HG02840 (cell line): ENCODE results near the gene RB1.
"Not testable (repeated sequence)": the region's sequence is repeated elsewhere in the genome, so short reads cannot be mapped to it uniquely, and the experiment has no call there.

ENCODE experiments used
- ATAC-seq: cut with Tn5 transposase; IDR thresholded peaks from one replicate; pipeline ENCODE4 v1.9.1; 2021; ENCODE audit warnings: mild to moderate bottlenecking, moderate library complexity, moderate number of reproducible peaks; ENCODE audit not compliant: unreplicated experiment, low FRiP score

The RB1 gene

GRCh38 chr13:48443442-48444208 is 140.1 kb downstream of the RB1 start:
- ATAC-seq: no peak

GRCh38 chr13:48446464-48446863 is 142.9 kb downstream of the RB1 start:
- no peak for ATAC-seq

DNA sequence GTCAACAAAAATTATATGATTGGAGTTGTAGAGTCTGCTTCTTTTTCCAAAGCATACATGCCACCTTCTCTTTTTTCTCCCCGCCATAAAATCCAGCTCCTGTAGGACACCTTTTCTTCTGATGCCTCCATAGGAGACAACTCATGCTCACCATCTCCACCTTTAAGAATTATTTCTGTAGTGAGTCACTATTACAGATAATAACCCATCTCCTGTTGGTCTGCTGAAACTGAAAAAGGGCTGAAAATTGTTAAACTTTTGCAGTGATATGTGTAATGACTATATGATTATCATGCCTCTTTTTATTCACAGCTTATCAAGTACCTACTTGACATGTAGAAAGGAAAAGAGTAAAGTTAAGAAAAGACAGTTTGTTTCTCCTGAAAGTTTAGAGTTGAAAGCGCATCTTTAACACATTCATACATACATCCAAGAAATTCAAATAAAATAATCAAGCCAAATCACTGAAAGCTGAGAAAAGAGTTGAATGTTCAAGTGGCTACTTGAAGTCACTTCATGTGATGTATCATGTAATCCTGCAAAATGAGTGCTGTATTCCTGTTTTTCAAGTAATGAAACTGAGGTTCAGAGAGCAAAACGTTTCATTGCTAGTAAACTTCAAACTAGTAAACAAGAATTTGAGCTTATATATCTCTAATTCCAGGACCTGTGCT is 144.9 kb downstream of the RB1 start:
- no peak for ATAC-seq

DNA sequence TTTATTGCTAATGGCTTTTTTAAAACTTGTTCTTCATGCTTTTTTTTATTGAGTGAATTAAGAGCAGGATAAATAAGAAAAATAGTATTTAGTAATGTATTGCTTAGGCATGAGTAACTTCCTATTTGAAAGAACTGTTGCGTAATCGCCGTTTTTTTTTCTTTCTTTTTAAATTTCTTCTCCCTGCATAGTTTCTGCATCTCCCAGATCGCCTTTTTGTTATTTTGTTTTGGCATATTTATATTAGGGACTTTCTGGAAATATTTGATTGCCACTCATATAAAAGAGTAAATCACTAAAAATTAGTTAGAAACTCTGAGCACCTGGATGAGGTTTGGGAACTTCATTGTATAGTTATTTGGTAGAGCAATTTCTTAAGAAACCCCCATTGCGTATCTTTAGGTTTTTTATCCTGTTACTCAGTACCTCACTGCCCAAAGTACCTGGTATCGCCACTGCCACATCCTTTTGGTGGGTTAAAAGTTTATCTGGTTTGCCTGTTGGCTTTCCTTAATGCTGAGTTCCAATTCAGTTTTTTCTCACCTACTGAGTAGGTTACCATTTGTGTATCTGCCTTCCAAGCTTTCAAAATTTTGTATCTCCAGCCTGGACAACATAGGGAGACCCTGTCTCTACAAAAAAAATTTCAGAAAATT is 145.5 kb downstream of the RB1 start:
- no peak for ATAC-seq

GRCh38 chr13:48449656-48450055 is 146.1 kb downstream of the RB1 start:
- no peak for ATAC-seq

DNA sequence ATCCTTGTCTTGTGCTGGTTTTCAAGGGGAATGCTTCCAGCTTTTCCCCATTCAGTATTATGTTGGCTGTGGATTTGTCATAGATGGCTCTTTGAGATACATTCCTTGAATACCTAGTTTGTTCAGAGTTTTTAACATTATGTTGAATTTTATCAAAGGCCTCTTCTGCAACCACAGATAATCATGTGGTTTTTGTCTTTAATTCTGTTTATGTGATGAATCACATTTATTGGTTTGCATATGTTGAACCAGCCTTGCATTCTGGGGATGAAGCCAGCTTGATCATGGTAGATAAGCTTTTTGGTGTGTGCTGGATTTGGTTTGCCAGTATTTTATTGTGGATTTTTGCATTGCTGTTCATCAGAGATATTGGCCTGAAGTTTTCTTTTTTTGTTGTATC is 147.6 kb downstream of the RB1 start:
- not testable (repeated sequence) for ATAC-seq

DNA sequence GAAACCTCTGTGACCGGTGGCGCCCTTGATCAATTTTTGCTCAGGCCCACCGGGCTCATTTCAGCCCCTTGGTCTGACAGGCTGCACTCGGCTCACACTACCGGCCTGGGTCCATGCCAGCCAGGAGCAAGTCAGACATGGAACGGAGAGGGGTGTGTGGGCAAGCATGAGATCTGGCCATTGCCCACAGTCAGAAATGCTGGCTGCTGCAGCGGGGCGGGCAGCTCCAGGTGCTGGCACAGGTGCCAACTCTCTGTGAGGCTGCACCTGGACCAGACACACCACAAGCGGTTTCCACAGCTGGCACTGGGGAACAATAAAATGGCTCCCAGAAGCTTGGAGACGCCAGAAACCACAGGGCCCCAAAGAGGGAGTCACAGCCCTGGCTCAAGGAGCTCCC is 153.0 kb downstream of the RB1 start:
- no peak for ATAC-seq

GRCh38 chr13:48457578-48458242 is 154.2 kb downstream of the RB1 start:
- no peak for ATAC-seq

DNA sequence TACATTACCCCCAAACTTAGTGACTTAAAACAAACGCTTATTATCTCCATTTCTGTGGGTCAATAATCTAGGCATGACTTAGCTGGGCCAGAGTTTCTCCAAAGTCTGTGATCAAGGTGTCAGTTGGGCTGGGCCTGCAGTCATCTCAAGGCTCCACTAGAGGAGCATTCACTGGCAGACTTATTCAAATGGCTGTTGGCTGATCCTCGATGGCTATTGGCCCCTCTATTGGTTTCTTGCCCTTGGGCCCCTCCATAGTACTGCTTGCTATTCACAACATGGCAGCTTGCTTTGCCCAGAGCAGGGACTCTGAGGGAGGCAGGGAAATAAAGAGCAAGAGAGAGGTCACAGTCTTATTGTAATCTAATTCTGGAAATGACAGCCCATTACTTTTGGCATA is 171.7 kb downstream of the RB1 start:
- ATAC-seq: no peak

- no peak for ATAC-seq
Observed at GRCh38 chr13:48476215-48476614, 172.7 kb downstream of the RB1 start.

DNA sequence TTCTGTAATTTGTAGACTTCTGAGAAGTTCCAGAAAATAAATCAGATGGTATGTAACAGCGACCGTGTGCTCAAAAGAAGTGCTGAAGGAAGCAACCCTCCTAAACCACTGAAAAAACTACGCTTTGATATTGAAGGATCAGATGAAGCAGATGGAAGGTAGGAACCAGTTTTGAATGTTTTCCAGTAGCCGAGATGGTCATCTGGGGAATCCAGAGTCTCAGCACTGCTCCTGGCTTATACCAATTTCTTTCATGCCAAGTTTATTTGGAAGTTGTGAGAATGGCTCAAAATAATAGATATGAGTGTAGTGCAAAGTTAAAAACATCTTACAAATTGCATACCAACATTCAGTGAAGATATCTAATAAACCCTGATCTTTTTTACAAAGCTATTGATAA is 173.1 kb downstream of the RB1 start:
- ATAC-seq: no peak

DNA sequence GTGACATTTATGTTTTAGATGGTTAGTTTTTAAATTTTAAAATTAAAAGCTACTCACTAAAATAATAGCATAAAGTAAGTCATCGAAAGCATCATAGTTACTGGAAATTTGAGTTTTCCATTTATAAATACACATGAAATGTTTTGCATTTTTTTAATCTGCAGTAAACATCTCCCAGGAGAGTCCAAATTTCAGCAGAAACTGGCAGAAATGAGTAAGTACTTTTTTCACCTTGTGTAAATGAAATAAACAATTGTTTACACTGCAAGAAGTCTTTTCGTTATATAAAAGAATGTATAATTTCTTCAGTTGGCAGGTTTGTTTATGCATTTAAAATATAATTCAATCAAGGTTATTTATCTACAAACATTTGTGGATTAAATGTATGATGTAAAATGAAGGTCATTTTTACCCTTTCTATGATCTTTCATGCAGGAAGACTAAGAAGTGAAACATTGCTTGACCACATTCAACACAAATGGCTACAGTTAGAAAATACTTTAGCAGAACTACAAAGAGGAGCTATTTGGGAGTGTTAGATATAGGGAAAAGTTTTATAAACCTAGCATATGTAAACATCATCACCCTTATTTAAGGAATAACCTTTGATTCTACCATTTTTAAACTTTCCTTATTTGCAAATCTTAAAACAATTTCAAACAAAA is 173.8 kb downstream of the RB1 start:
- no peak for ATAC-seq

DNA sequence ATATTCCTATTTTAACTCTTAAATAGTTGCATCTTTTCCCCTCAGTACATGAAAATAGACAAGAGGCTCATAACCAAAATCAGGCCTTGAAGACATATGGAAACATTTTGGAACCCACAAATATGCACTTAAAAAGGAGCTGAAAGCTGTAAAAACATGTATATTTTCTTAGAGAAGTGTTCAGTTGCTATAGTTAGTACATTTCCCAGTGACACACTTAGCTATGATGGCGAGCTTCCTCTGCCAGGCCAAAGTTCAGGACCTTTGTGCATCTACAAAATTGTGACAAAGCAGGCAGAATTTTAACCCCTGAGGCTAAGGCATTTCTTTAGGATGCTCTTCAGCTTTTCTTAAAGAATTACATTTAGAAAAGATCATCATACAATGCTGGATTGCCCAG is 174.8 kb downstream of the RB1 start:
- no peak for ATAC-seq

DNA sequence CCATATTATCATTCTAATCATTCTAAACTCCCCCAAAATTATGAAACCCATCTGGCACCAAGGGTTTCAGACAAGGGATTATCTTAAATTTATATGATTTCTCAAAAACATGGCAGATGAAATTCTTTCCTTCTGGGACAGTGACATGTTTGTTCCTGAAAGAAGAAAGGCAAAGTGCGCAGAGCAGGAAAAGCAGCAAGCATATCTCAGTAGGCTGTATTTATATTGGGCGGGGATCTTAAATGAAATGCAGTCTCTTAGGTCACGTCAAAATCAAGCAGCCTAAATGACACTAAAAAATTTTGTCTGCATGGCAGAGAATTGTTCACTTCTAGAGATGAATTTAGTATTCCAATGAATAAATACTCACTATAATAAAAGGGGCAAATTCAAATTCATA is 180.0 kb downstream of the RB1 start:
- no peak for ATAC-seq

DNA sequence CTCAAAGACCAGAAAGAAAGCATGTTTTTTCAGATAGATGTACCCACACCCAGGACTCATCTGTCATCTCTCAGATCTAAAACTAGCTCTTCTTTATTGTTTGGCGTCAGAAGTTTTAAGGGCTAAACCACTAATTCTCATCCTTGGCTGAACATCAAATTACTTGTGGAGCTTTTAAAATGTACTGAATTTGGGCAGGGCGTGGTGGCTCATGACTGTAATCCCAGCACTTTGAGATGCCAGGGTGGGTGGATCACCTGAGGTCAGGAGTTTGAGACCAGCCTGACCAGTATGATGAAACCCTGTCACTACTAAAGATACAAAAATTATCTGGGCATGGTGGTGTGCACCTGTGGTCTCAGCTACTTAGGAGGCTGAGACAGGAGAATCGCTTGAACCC is 181.9 kb downstream of the RB1 start:
- ATAC-seq: no peak

- ATAC-seq: no peak
Observed at GRCh38 chr13:48486362-48486761, 182.8 kb downstream of the RB1 start.

DNA sequence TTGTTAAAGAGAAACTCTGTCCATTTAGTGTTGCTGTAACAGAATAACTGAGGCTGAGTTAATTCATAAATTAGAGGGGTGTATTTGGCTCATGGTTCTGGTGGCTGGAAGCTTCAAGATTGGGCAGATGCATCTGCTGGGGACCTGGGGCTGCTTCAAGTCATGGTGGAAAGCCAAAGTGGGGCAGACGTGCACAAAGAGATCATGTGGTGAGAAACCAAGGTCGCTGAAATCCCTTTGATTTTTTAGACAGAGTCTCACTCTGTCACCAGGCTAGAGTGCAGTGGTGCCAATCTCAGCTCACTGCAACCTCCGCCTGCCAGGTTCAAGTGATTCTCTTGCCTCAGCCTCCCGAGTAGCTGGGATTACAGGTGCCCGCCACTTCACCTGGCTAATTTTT is 183.3 kb downstream of the RB1 start:
- no peak for ATAC-seq

GRCh38 chr13:48487968-48488367 is 184.4 kb downstream of the RB1 start:
- ATAC-seq: no peak

DNA sequence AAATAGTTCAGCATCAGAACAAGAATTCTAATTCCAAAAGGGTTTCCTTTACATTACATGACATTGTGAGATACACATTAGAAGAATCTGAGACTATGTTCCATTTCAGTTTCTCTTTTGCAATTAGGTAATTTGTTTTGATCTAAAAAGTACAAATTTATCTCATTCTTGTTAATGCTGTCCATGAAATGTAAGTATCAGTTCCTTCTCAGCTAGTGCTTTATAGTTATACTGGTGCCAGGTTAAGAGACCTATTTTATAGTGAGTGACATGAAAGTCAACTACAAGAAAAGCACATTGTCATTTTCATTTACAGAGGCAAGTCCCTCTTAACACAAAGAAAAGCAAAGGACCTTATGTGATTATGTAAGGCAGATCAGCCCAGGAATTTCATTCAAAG is 185.4 kb downstream of the RB1 start:
- no peak for ATAC-seq

GRCh38 chr13:48489666-48490065 is 186.1 kb downstream of the RB1 start:
- no peak for ATAC-seq

GRCh38 chr13:48490241-48490640 is 186.7 kb downstream of the RB1 start:
- no peak for ATAC-seq
